Activated CD4-positive, alpha-beta T cell treated with anti-CD3 and anti-CD28 coated beads for 24 hours (primary cell): ENCODE measurements around the gene TMED4.
A peak's percentile ranks its signal among the peaks of the same experiment; 100 is the strongest.

Experiments used
- DNase-seq, 2 donors: peaks; one replicate each; pipeline ENCODE4 v3.0.0-alpha.2; 2020; ENCODE audit warnings: low read depth in 2 of 2

The TMED4 gene

DNA sequence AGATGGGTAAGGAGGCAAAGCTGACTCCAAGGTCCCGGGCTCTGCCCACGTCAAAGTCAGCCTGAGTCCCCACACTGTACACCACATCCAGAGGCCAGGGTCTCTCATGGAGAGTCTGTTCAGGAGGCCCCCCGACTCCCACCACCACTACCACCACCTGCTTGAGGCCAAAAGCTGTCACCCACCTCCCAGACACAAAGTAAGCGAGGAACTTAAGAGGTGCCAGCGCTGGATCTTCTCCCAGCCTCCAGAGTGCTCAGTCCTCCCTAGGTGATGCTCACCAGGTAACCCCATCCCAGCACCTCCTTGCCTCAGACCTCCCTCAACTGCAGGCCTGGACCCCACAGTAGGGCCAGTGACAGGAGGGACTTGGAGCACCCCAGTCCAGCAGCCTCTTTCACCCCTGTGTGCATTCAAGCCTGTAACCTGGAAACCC is 41.4 kb downstream of the TMED4 start:
- no peak for DNase-seq

DNA sequence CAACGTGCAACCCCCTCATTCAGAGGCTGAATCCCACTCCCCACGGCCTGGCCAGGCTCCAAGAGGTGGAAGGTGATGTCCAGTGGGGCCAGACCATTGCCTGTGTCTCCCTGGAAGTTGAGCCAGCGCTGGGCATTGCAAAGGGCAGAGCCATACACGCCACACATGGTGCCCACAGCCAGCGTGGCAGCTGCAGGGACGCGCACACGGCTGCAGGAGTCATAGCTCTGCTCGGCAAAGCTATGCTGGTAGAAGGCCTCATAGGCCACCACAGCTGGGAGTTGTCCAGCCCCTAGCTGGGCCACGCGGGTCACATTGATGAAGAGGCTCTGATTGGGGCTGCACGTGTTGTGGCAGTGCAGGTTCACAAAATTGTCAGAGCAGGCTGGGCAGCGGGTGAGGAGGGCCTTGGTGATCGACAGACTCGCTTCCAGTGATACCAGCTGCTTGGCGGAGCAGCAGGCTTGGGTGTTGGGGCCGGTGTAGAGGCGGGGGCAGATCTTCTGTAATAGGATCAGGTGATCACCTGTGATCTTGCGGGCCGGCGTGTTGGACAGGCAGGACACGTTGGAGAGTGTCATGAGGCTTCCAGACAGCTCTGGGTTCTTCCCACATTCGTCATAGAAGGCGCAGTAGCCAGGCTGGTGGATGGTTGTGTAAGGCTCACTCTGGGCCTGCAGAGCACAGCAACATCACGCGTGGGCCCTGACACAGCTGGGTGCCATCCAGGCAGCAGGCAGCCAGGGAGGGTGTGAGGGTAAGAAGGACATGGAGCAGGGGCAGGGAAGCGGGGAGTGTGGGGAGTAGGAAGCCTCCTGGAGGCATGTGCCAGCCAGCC is 42.1 kb downstream of the TMED4 start:
- no peak for DNase-seq

DNA sequence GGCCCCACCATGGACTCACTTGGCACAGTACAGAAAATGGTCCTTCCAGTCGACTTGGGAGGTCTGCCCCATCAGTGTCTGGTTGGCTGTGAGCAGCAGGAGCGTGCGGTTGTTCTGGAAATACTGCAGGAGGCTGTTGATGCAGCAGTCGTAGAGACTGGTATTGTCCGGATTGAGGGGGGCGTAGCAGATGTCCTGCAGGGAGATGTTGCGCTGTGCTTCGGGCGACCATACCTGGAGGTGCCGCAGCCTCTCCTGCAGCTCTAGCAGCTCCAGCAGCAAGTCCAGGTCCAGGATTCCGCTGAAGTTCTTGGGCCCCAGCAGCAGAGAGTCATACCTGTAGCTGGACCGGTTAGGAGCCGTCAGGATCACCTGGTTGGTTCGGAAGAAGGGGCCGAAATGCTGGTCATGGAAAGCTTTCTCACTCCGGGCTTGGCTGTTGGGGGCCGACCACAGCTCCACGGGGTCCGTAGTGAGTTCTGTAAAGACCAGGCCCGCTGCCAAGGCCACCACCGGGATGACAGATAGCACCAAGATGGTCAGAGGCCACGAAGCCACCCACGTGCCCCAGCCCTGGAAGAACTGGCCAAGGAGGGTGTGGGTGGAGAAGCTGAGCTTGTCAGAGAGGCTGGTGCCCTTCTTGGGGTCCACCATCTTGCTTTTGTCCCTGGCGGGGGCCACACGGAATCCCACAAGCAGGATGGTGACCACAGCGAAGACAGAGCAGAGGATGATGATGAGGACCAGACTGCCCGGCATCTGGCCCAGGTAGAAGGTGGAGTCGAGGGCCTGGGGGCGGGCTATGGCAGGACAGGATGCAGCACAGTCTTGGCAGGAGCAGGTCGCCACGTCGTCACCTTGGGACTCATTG is 43.0 kb downstream of the TMED4 start:
- DNase-seq: no peak

DNA sequence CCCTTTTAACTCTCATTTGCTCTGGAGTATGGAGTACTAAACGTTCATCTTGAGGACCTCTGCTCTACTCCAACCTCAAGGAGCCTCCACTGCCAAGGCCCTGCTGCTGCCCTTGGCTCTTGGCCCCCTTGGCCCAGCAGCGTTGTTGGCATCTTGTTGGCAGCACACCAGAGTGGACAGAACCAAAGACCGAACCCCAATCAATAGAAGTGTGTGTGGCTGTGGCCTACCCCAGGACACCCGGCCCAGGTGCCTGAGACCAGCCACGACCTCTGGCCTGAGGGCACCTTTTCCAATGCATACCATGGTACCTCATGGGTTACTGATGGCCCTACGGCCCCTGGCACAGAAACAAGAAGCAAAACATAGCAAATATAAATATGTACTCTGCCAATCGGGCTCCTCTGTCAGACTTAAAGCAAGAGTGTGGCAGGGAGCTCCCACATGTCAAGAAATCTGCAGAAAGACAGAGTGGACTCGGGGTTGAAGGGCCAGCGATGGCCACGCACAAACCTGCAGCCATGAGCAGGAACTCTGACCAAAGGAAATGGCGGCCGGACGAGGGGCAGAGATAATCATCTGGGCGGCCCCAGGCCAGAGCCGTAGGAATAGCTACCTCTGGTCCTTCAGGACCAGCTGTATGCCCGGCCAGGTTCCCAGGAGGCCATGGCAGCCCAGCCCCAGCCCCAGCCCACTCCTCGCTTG is 43.8 kb downstream of the TMED4 start:
- no peak for DNase-seq

DNA sequence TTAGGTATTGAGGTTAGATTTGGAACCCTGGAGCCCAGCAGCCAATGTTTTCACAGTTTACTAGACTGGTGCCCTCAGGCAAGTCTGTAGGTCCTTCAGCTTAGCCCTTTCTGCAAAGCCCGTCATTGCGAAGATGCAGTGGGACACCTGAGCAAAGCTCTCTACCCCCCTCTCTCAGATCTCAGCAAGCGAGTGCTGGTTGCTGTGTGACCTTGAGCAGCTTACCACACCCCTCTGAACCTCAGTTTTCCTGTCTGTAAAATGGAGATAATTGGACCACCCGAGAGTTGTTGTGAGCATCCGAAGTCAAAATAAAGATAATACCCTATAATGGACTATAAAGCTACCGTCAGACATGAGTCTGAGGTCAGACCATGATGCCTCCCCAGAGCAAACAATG is 44.6 kb downstream of the TMED4 start:
- no peak for DNase-seq

DNA sequence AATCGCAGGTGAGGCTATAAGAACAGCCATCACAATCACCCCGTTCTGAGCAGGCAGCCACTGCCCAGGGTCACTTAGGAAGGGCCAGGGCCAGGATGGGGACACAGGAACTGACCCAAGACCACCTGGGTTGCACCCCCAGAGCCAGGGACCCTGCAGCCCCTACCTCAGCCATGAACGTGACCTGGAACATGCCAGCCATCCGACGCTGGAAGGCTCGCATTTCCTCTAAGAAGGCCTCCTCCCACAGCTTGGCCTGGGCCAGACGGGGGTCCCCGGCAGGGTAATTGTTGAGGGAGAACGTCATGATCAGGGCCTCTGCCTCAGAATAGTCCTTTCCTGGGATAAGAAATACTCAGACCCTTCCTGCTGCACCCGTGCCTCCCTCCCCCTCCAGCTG is 45.9 kb downstream of the TMED4 start:
- DNase-seq: no peak

DNA sequence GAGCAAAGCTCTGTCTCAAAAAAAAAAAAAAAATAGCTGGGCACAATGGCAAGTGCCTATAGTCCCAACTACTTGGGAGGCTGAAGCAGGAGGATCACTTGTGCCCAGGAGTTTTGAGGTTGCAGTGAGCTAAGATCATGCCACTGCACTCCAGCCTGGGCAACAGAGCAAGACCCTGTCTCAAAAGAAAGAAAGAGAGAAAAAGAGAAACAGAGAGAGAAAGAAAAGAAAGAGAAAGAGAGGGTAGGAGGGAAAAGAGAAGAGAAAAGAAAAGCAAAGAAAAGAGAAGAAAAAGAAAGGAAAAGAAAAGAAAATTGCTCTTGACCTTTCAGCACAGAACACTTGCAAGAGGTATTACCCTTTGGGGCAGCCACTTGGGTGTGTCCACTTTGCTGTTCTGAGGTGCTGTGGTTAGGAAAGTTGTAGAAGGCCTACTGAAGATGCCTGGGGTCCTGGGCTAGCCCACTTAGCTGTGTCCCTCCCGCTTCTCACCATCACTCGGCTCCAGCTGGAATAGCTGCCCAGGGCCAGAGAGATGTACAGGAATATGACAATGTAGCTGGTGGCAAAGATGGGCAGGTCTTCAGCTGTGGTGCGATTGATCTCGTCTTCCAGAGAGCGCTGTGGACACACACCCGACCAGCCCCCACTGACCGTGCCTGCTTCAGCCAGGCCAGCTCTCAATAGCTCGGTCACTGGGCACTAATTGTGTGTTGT is 46.5 kb downstream of the TMED4 start:
- no peak for DNase-seq

DNA sequence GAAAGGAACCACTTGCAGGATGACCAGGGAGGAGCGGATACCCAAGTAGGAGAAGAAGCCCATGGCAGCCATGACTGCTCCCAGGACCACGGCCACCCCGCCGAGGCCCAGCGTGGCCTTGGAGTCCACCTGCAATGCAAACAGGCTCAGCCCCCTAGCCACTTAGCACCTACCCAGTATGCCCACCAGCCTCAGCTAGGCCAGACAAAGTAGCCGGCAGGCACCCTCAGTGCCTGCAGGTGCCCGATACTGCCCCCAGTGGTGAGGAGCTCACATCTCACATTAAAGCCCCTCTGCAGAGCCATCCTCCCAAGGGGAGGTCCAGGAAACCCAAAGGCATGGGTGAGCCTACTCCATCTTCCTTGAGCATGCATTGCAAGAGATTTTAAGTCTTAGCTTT is 47.5 kb downstream of the TMED4 start:
- DNase-seq: peak; percentile 26 to 37

DNA sequence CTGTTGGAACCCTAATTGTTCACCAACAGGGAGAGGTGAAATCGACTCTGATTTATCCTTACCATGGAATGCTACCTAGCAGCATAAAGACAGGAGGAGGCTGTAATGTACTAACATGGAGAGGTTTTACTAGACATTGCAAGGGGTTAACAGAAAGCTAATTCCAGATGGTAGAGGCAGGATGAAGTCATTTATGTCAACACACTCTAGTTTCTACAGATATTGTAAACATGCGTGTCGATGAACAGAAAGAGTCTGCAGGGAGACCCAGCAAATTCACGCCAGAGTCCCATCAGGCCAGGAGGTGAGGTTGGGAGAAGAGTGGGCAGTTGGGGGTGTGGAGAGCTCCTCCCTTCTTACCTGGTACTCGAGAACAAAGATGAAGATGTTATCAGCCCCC is 47.9 kb downstream of the TMED4 start:
- DNase-seq: no peak

DNA sequence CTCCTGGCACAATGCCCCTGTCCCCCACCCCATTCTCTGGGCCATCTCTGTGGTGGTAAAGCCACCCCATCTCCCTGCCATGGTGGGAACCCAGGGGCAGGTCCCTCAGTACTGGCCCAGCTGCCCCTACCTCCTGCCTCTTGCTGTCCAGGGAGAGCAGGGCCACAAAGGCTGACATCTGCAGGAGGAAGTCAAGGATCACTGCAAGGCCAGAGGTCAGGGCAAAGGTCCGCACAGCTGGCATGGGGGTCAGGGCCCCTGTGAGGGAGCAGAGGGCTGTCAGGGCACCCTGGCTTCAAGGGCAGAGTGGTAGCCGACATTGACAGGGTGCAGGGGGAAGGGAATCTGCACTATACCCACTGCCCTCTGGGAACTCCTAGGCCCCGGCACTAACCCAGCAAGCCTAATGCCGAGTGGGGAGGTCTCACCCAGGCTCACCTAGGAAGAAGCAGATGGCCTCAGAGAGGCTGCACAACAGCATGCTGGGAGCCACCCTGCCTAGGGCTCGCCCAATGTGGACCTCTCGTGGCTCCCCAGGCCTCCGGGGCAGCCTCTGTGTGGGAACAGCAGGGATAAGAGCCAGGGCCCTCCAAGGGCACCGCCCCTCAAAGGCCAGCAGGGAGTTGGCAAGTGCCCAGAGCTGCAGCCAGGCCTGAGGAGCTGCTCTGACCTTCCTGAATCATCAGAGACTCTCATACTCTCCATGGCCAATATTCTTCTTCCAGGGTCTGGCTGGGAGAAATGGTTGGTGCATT is 48.6 kb downstream of the TMED4 start:
- no peak for DNase-seq

DNA sequence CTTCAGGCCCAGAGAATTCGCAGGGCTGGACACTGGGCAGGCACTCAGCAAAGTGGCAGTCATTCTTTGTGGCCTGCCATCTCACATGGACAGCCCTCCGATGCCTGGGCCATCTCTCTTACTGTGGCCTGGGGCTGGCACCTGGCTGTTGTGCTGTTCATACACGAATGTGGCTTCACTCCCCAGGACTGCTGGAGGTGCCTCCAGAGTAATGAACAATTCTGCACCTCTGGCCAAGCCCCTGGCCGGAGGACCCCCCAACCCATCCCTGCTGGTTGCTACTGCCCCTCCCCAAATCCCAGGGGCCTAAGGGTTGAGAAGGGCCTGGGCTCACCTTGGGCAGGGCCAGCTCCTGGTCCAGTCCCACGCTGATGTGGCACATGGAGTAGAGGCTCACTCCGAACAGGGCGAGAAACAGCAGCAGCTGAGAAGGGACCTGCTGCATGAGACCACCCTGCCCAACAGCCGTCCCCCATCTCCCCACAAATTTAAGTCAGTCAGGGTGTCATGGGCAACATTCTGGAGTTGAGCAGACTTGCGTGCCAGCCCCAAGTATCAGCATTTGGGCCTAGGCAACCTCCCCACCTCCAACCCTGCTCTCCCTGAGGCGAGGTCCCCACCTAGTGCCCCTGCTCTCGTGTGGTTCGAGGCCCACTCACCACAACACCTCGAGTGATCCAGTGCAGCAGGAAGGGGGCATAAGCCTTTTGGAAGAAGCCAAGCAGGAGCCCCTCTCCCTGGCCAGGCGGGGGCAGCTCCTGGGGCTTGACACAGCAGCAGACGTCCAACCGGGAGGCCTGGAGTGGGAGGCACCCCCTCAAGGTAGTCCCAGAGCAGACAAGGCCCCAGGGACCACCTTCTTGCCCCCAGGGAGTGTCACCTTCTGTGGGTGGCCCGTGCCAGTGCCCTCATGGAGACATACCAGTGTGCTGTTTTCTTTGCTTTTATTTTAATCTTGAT is 50.3 kb downstream of the TMED4 start:
- no peak for DNase-seq

DNA sequence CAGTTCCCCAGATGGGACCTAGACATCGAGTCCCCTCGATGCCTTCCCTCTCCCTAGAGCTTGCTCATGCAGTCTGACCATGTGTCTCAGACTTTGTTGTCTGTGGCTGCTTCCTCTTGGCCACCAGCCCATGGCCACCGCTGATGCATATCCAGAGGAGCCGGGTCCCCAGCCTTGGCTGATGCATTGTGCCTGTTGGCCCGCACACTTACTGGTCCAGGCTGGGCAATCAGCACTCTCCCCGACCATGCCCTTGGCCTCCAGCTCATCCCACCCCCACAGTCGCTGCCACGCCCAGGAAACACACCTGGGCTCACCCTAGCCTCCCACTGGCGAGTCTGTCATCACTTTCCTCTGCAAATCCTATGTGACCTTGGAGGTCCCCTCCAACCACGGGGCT is 51.0 kb downstream of the TMED4 start:
- DNase-seq: no peak
